Measurements from ENCODE around the gene ROR2. TPM values are rescaled to one million over a fixed set of nuclear protein-coding genes. Genes with fewer than 3 reads are reported as not detected.

The ROR2 gene
- total RNA-seq, 2 donors from 2014 or later, result 0.07 to 0.10 TPM

- no peak for ATAC-seq (replicated peaks in 1 of 2)
- no peaks in the 10 kb centered on the region for H3K36me3 Mint-ChIP-seq (ENCODE audit: insufficient read depth in 2 of 2)
- H3K27ac Mint-ChIP-seq, result no peak overlapping the region
- peaks cover 16% of the 10 kb centered on the region for H3K27me3 Mint-ChIP-seq (ENCODE audit: low read depth)
- no peaks in the 10 kb centered on the region for H3K9me3 Mint-ChIP-seq
- DNase-seq, result no peak
- H3K4me3 Mint-ChIP-seq, result no peak overlapping the region
- no peaks in the 10 kb centered on the region for H3K4me1 Mint-ChIP-seq (ENCODE audit: low read depth)
These were observed 50.8 kb downstream of the ROR2 start for GRCh38 chr9:91899219-91899563.

- H3K27me3 Mint-ChIP-seq (ENCODE audit: low read depth), result peaks cover 22% of the 10 kb centered on the region
- H3K9me3 Mint-ChIP-seq, result no peaks in the 10 kb centered on the region
- no peak overlapping the region for H3K4me3 Mint-ChIP-seq
- H3K4me1 Mint-ChIP-seq (ENCODE audit: low read depth), result no peaks in the 10 kb centered on the region
- ATAC-seq (replicated peaks in 1 of 2) (no peak), DNase-seq (no peak)
- H3K27ac Mint-ChIP-seq, result no peak overlapping the region
- H3K36me3 Mint-ChIP-seq (ENCODE audit: insufficient read depth in 2 of 2), result no peaks in the 10 kb centered on the region
These were observed 51.4 kb downstream of the ROR2 start for GRCh38 chr9:91898451-91899218.

GRCh38 chr9:91897201-91897600, 52.8 kb downstream of the ROR2 start:
- H3K27me3 Mint-ChIP-seq (ENCODE audit: low read depth), result peaks cover 26% of the 10 kb centered on the region
- ATAC-seq (replicated peaks in 1 of 2) (no peak), DNase-seq (no peak)
- H3K4me1 Mint-ChIP-seq (ENCODE audit: low read depth), result no peaks in the 10 kb centered on the region
- H3K4me3 Mint-ChIP-seq, result no peak overlapping the region
- H3K36me3 Mint-ChIP-seq (ENCODE audit: insufficient read depth in 2 of 2), result no peaks in the 10 kb centered on the region
- no peaks in the 10 kb centered on the region for H3K9me3 Mint-ChIP-seq
- no peak overlapping the region for H3K27ac Mint-ChIP-seq

DNA sequence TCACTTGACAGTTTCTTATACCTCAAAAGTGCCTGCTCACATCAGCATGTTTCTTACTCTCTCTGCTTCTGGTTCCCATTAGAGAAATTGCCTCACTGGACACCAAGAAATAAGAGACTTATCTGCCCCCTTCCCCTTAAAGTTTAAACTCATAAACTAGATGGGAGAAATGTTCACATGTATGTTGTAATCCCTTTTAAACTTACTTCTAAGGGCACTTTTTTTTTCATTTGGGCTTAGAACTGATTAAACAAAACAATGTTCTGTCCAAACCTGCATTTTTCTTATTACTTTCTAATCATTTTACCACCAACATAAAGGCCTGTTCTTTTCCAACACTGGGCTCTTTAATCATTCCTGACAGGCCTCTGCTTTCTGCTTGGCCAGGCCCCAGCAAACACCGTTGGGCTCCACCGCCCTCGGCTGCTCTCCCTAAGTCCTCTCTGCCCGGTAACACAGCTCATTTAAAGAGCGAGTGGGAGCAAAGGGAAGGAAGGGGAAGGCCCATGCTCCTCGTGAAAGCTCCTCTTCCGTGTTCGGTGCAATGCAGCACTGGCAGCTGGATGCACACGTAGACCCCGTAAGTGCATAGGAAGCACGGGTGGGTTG, 53.4 kb downstream of the ROR2 start:
- Mint-ChIP-seq H3K27me3 (ENCODE audit: low read depth) (peaks cover 26% of the 10 kb centered on the region), H3K9me3 (no peaks in the 10 kb centered on the region), H3K36me3 (ENCODE audit: insufficient read depth in 2 of 2) (no peaks in the 10 kb centered on the region), H3K27ac (no peak overlapping the region), H3K4me1 (ENCODE audit: low read depth) (no peaks in the 10 kb centered on the region), H3K4me3 (no peak overlapping the region)
- ATAC-seq (replicated peaks in 1 of 2), result no peak
- DNase-seq, result no peak

GRCh38 chr9:91896097-91896496, 53.9 kb downstream of the ROR2 start:
- no peak for ATAC-seq (replicated peaks in 1 of 2)
- H3K4me3 Mint-ChIP-seq, result no peak overlapping the region
- H3K36me3 Mint-ChIP-seq (ENCODE audit: insufficient read depth in 2 of 2), result no peaks in the 10 kb centered on the region
- peaks cover 26% of the 10 kb centered on the region for H3K27me3 Mint-ChIP-seq (ENCODE audit: low read depth)
- no peak overlapping the region for H3K27ac Mint-ChIP-seq
- no peak for DNase-seq
- no peaks in the 10 kb centered on the region for H3K9me3 Mint-ChIP-seq
- H3K4me1 Mint-ChIP-seq (ENCODE audit: low read depth), result no peaks in the 10 kb centered on the region

- Mint-ChIP-seq H3K4me3 (no peak overlapping the region), H3K4me1 (ENCODE audit: low read depth) (no peaks in the 10 kb centered on the region), H3K36me3 (ENCODE audit: insufficient read depth in 2 of 2) (no peaks in the 10 kb centered on the region)
These were observed 55.5 kb downstream of the ROR2 start for GRCh38 chr9:91894536-91894935.

DNA sequence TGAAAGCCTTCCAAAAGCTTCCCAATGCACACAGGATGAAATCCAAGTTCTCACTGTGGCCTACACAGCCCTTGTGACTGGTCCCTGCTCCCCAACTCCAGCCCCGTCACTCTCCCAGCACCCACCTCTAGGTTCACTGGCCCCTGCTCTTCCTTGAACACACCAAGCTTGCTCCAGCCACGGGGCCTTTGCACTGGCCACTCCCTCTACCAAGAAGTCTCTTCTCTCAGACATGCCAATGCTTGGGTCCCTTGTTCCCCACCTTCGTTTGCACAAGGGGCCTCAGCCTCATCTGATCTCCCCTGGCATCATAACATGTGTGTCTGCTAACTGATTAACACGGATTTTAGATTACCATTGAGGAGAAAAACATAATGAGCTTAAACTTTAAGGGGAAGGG, 56.0 kb downstream of the ROR2 start:
- DNase-seq (no peak), ATAC-seq (replicated peaks in 1 of 2) (no peak)
- H3K4me1 Mint-ChIP-seq (ENCODE audit: low read depth), result no peaks in the 10 kb centered on the region
- H3K27ac Mint-ChIP-seq, result no peak overlapping the region
- no peaks in the 10 kb centered on the region for H3K36me3 Mint-ChIP-seq (ENCODE audit: insufficient read depth in 2 of 2)
- peaks cover 27% of the 10 kb centered on the region for H3K27me3 Mint-ChIP-seq (ENCODE audit: low read depth)
- no peaks in the 10 kb centered on the region for H3K9me3 Mint-ChIP-seq
- H3K4me3 Mint-ChIP-seq, result no peak overlapping the region

More at GRCh38 chr9:91894536-91894935, 55.5 kb downstream of the ROR2 start:
- Mint-ChIP-seq H3K27me3 (ENCODE audit: low read depth) (peaks cover 26% of the 10 kb centered on the region), H3K9me3 (no peaks in the 10 kb centered on the region), H3K27ac (no peak overlapping the region)
- no peak for ATAC-seq (replicated peaks in 1 of 2)
- no peak for DNase-seq

DNA sequence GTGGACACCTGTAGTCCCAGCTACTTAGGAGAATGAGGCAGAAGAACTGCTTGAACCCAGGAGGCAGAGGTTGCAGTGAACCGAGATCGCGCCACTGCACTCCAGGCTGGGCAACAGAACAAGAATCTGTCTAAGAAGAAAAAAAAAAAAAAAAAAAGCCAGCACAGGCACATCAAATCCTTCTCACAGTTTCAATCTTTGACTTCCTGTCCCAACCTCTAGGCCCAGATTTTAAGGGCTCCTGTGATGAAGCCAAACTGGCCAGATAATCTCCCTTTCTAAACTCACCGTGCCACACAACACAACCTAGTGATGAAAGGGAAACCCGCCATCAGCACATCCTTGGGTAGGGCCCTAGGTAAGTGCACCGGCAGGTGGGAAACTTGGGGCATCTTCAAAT, 58.1 kb downstream of the ROR2 start:
- no peak for ATAC-seq (replicated peaks in 1 of 2)
- DNase-seq, result no peak
- H3K36me3 Mint-ChIP-seq (ENCODE audit: insufficient read depth in 2 of 2), result no peaks in the 10 kb centered on the region

GRCh38 chr9:91890662-91891061, 59.4 kb downstream of the ROR2 start:
- H3K27me3 Mint-ChIP-seq (ENCODE audit: low read depth), result peaks cover 25% of the 10 kb centered on the region
- no peaks in the 10 kb centered on the region for H3K4me1 Mint-ChIP-seq (ENCODE audit: low read depth)
- no peak overlapping the region for H3K27ac Mint-ChIP-seq
- ATAC-seq (replicated peaks in 1 of 2) (no peak), DNase-seq (no peak)
- no peaks in the 10 kb centered on the region for H3K9me3 Mint-ChIP-seq
- no peak overlapping the region for H3K4me3 Mint-ChIP-seq
- no peaks in the 10 kb centered on the region for H3K36me3 Mint-ChIP-seq (ENCODE audit: insufficient read depth in 2 of 2)

More for the DNA sequence above, 58.1 kb downstream of the ROR2 start:
- H3K27ac Mint-ChIP-seq, result no peak overlapping the region
- H3K4me3 Mint-ChIP-seq, result no peak overlapping the region
- H3K9me3 Mint-ChIP-seq, result no peaks in the 10 kb centered on the region
- H3K4me1 Mint-ChIP-seq (ENCODE audit: low read depth), result no peaks in the 10 kb centered on the region
- peaks cover 33% of the 10 kb centered on the region for H3K27me3 Mint-ChIP-seq (ENCODE audit: low read depth)

GRCh38 chr9:91889161-91889911, 60.7 kb downstream of the ROR2 start:
- H3K27ac Mint-ChIP-seq, result no peak overlapping the region
- no peaks in the 10 kb centered on the region for H3K9me3 Mint-ChIP-seq
- no peaks in the 10 kb centered on the region for H3K4me1 Mint-ChIP-seq (ENCODE audit: low read depth)
- DNase-seq (no peak), ATAC-seq (replicated peaks in 1 of 2) (no peak)
- H3K27me3 Mint-ChIP-seq (ENCODE audit: low read depth), result peaks cover 25% of the 10 kb centered on the region
- H3K36me3 Mint-ChIP-seq (ENCODE audit: insufficient read depth in 2 of 2), result no peaks in the 10 kb centered on the region
- H3K4me3 Mint-ChIP-seq, result no peak overlapping the region

DNA sequence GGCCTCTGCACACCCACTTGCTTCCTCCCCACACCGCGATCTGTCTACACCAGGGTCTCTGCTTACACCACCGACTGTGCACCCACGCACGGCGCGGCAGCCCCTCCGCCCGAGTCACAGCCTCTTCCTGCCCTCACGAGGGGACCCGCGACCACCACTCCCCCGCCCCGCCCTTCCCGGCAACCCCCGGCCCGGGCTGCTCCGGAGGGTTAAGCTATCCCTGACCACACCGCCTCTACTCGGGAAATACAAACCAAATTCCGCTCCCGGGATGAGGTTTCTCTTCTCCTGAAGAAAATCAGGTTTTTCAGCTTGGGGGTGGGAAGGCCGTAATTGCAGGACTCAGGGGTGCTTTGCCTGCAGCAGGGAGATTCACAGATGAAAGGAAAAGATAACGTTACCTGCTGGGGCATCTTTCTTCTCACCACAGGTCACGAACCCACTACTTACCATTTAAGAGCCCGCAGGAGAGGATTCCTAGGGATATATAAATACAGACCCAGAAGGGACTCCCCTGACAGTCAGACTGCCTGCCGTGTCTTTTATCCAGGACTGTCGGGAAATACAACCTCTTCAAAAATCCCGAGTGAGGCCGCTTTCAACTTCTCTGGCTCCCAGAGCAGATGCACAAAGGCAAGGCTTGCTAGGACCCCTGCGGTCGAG, 63.5 kb downstream of the ROR2 start:
- H3K9me3 Mint-ChIP-seq, result no peaks in the 10 kb centered on the region
- H3K4me3 Mint-ChIP-seq, result no peak overlapping the region
- no peak for ATAC-seq (replicated peaks in 1 of 2)
- no peak overlapping the region for H3K27ac Mint-ChIP-seq
- peaks cover 22% of the 10 kb centered on the region for H3K27me3 Mint-ChIP-seq (ENCODE audit: low read depth)
- no peak for DNase-seq
- no peaks in the 10 kb centered on the region for H3K36me3 Mint-ChIP-seq (ENCODE audit: insufficient read depth in 2 of 2)
- H3K4me1 Mint-ChIP-seq (ENCODE audit: low read depth), result no peaks in the 10 kb centered on the region

DNA sequence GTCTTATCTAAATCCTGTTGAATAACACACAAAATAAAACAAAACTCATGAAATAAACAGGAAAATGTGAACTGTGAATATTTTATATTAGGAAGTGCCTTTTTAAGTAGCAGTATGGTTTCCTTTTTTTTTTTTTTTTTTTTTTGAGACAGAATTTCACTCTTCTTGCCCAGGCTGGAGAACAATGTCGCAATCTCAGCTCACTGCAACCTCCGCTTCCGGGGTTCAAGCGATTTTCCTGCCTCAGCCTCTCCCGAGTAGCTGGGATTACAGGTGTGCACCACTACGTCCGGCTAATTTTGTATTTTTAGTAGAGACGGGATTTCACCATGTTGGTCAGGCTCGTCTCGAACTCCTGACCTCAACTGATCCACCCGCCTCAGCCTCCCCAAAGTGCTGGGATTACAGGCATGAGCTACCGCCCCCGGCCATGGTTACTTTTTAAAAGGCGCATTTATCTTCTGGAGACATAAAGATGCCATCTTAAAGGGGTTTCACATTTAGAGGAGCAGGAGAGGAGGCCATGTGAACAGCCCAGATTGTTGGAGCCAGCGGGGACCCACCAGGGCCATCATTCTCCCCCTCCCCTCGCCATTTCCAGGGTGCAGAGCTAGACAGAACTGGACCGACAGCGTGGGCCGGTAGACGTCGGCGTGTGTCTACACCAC, 64.1 kb downstream of the ROR2 start:
- Mint-ChIP-seq H3K36me3 (ENCODE audit: insufficient read depth in 2 of 2) (no peaks in the 10 kb centered on the region), H3K4me1 (ENCODE audit: low read depth) (no peaks in the 10 kb centered on the region), H3K27me3 (ENCODE audit: low read depth) (peaks cover 22% of the 10 kb centered on the region), H3K9me3 (no peaks in the 10 kb centered on the region), H3K27ac (no peak overlapping the region), H3K4me3 (no peak overlapping the region)
- ATAC-seq (replicated peaks in 1 of 2) (no peak), DNase-seq (no peak)

All from activated T-cell treated with anti-CD3 and anti-CD28 coated beads, Interleukin-2, amount 50 U/mL, for 72 hours (primary cell).